NCI-H345 (cell line): ENCODE measurements around the gene APIP.

Experiments used
- DNase-seq: peaks from one replicate; lab custom pipeline; 2025; lab: John Stamatoyannopoulos, UW

Gene APIP

GRCh38 chr11:34887260-34887659 lies 28.9 kb downstream of the APIP start:
- no peak for DNase-seq

GRCh38 chr11:34886609-34887008 lies 29.6 kb downstream of the APIP start:
- DNase-seq, result no peak

GRCh38 chr11:34881900-34882299 lies 34.3 kb downstream of the APIP start:
- DNase-seq, result no peak

- no peak for DNase-seq
These were observed 38.7 kb downstream of the APIP start for GRCh38 chr11:34877375-34877975.

GRCh38 chr11:34874202-34874601 lies 42.0 kb downstream of the APIP start:
- no peak for DNase-seq

GRCh38 chr11:34870548-34871196 lies 45.5 kb downstream of the APIP start:
- no peak for DNase-seq

- no peak for DNase-seq
These were observed 46.8 kb downstream of the APIP start for GRCh38 chr11:34869425-34869824.

- no peak for DNase-seq
These were observed 49.8 kb downstream of the APIP start for GRCh38 chr11:34866375-34866774.

GRCh38 chr11:34865261-34865660 lies 50.9 kb downstream of the APIP start:
- DNase-seq, result no peak

- DNase-seq, result no peak
These were observed 51.8 kb downstream of the APIP start for GRCh38 chr11:34864424-34864823.

- no peak for DNase-seq
These were observed 53.1 kb downstream of the APIP start for GRCh38 chr11:34863048-34863447.

GRCh38 chr11:34860518-34860917 lies 55.7 kb downstream of the APIP start:
- no peak for DNase-seq

GRCh38 chr11:34860034-34860433 lies 56.1 kb downstream of the APIP start:
- no peak for DNase-seq

GRCh38 chr11:34859496-34859895 lies 56.7 kb downstream of the APIP start:
- DNase-seq, result no peak

- DNase-seq, result no peak
These were observed 58.7 kb downstream of the APIP start for GRCh38 chr11:34857463-34857862.

- no peak for DNase-seq
These were observed 59.9 kb downstream of the APIP start for GRCh38 chr11:34856251-34856650.

GRCh38 chr11:34855754-34856095 lies 60.5 kb downstream of the APIP start:
- no peak for DNase-seq

- DNase-seq, result no peak
These were observed 61.0 kb downstream of the APIP start for GRCh38 chr11:34855021-34855753.

GRCh38 chr11:34851916-34852315 lies 64.3 kb downstream of the APIP start:
- DNase-seq, result no peak

GRCh38 chr11:34850334-34850733 lies 65.8 kb downstream of the APIP start:
- DNase-seq, result no peak

- no peak for DNase-seq
These were observed 69.7 kb downstream of the APIP start for GRCh38 chr11:34846467-34846866.

- no peak for DNase-seq
These were observed 71.6 kb downstream of the APIP start for GRCh38 chr11:34844463-34845112.

- no peak for DNase-seq
These were observed 72.9 kb downstream of the APIP start for GRCh38 chr11:34843271-34843670.
